NT2/D1 (cell line): ENCODE measurements around the gene RBM38.

ENCODE experiments used
- YY1 ChIP-seq: IDR thresholded peaks from 2 replicates; pipeline ENCODE4 v1.6.1; 2011; ENCODE audit not compliant: insufficient read length, insufficient read depth
- ZNF274 ChIP-seq: IDR thresholded peaks from 2 replicates; pipeline ENCODE4 v1.6.1; 2011; ENCODE audit warnings: mild to moderate bottlenecking, low read depth, low read length

- TF ChIP-seq YY1 (no peak), ZNF274 (no peak)
Measured at GRCh38 chr20:57396984-57397692, 5.9 kb downstream of the RBM38 start.
